Tibial artery (tissue), 4 donors: ENCODE results near the gene COMT.

Experiments
- DNase-seq, 2 donors: peaks; one replicate each; pipeline ENCODE4 v3.0.0-alpha.2; 2019
- H3K27ac ChIP-seq, 2 donors: fragments of 200-600 bp; sonication (generic) in 1 of 2; 1 replicate in 1 of 2; 2 replicates in 1 of 2; pipeline ENCODE4 v1.5.1; 2018 to 2019; ENCODE audit warnings: mild to moderate bottlenecking in 1 of 2
- H3K27me3 ChIP-seq, 2 donors: fragments of 200-600 bp; sonication (generic) in 1 of 2; one replicate each; pipeline versions ENCODE4 v1.5.1 to v1.6.0; 2016 to 2019
- H3K36me3 ChIP-seq, 3 donors: fragments of 200-600 bp; sonication (generic) in 2 of 3; one replicate each; pipeline ENCODE4 v1.5.1; 2016 to 2019; ENCODE audit warnings: mild to moderate bottlenecking in 2 of 3
- H3K4me1 ChIP-seq, 4 donors: fragments of 200-600 bp; sonication (generic) in 2 of 4; 1 replicate in 3 of 4; 2 replicates in 1 of 4; pipeline ENCODE4 v1.5.1; 2016 to 2019
- H3K4me3 ChIP-seq, 2 donors: fragments of 200-600 bp; sonication (generic) in 1 of 2; 1 replicate in 1 of 2; 2 replicates in 1 of 2; pipeline ENCODE4 v1.5.1; 2018 to 2019; ENCODE audit warnings: mild to moderate bottlenecking in 2 of 2
- H3K9me3 ChIP-seq, 3 donors: fragments of 200-600 bp; sonication (generic) in 1 of 3; one replicate each; pipeline ENCODE4 v1.5.1; 2016 to 2019
- intact Hi-C: fragments of 100-400 bp; cut with DNase I; formaldehyde crosslinking; loops from one replicate; pipeline ENCODE4 v1.15.0; 2023; ENCODE audit warnings: low total_unique reads
- TF ChIP-seq, protein P1 (sequence below), 2 experiments: fragments of 200-600 bp in 1 of 2; fragments of 450-650 bp in 1 of 2; IDR thresholded peaks; one replicate each; pipeline ENCODE4 v1.5.1; 2017 to 2019; ENCODE audit warnings: antibody characterized with exemption in 2 of 2, mild to moderate bottlenecking in 1 of 2, moderate library complexity in 1 of 2

COMT gene

DNA sequence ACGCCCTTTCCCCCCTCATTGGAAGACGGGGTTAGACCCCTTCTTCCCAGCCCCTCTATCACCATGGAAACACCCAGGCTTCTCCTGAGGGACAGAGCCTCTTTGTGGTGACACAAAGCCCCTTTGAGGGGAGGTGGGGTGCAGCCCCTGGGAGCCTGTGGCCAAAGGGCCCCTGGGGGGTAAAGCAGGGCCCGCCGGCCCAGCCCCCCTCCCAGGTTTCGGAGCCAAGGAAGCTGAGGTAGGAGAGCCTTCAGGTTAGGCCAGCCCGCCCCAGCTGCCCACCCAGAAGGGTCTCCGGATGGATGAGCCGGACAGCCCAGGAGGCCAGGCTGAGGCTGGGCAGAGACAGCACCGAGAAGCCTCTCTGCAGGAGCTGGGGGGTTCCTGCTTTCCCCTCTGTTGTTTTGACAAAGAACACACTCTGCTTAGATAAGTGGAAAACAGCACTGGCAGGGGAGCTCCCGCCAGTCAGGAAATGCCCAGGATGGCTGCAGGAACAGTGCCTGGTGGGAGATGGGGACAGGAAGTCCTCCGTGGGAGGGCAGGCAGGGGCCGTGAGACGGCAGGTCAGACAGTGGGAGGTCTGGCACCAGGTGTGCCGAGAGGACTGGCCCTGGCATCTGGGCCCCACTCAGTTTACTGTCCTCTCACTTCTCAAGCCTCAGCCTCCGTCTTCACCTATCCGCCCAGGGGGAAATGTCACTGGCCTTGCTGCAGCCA lies 56.8 kb downstream of the COMT start:
- no peak overlapping the region for H3K4me3 ChIP-seq
- no peaks in the 10 kb centered on the region for H3K36me3 ChIP-seq
- TF ChIP-seq, protein P1, sequence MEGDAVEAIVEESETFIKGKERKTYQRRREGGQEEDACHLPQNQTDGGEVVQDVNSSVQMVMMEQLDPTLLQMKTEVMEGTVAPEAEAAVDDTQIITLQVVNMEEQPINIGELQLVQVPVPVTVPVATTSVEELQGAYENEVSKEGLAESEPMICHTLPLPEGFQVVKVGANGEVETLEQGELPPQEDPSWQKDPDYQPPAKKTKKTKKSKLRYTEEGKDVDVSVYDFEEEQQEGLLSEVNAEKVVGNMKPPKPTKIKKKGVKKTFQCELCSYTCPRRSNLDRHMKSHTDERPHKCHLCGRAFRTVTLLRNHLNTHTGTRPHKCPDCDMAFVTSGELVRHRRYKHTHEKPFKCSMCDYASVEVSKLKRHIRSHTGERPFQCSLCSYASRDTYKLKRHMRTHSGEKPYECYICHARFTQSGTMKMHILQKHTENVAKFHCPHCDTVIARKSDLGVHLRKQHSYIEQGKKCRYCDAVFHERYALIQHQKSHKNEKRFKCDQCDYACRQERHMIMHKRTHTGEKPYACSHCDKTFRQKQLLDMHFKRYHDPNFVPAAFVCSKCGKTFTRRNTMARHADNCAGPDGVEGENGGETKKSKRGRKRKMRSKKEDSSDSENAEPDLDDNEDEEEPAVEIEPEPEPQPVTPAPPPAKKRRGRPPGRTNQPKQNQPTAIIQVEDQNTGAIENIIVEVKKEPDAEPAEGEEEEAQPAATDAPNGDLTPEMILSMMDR (IDR thresholded peaks at IDR 0.05): no peak
- H3K27ac ChIP-seq: peak overlapping the region; percentile 5 to 51
- DNase-seq: peak in 1 of 2 donors; percentile 64
- intact Hi-C loops: no loop called here
- H3K27me3 ChIP-seq: no peaks in the 10 kb centered on the region
- H3K4me1 ChIP-seq: peaks cover 8 to 70% (median 59%) of the 10 kb centered on the region in 4 donors
- no peaks in the 10 kb centered on the region for H3K9me3 ChIP-seq

DNA sequence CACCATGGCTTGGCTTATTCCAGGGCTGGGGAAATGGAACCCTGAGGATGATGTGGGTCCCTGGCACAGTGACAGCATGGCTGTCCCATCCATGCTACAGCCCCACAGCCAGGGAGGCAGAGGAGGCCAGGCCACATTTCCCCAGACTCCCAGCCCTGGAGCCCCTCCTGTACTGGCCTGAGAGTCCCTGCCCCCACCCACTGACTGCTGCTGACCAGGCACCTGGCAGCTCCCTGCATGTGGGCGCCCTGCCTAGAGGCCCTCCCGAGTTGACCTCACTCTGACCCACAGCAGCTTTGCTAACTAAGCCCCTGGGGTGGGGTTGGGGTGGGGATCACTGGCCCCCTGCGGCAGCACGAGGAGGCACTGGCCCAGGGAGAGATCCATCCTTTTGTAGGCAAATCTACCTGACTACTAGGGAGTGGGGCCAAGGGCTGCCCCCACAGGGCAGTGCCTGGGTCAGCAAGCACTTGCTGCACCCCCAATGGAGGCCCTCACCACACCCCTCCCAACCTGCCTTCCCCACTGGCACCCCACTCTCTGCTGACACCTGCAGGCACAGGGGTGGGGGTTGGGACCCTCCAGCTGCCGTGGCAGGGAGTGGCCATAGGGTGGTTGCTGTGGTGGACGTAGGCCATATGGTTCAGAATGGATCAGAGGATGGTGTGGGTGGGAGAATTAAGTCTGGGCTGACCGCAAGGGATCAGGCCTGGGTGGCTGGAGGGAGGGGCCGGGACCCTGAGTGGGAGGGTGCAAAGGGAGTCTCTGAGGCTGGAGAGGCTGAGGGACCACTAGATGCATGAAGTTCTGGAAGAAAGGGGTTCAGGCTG lies 57.6 kb downstream of the COMT start:
- Histone ChIP-seq H3K27me3 (no peaks in the 10 kb centered on the region), H3K36me3 (no peaks in the 10 kb centered on the region), H3K27ac (peak overlapping the region; percentile 5 to 51), H3K4me1 (peaks cover 8 to 63% (median 52%) of the 10 kb centered on the region in 4 donors), H3K9me3 (no peaks in the 10 kb centered on the region), H3K4me3 (no peak overlapping the region)
- TF ChIP-seq, protein P1 (IDR thresholded peaks at IDR 0.05): no peak
- intact Hi-C loops: no loop called here
- peak in 1 of 2 donors; percentile 65 for DNase-seq

DNA sequence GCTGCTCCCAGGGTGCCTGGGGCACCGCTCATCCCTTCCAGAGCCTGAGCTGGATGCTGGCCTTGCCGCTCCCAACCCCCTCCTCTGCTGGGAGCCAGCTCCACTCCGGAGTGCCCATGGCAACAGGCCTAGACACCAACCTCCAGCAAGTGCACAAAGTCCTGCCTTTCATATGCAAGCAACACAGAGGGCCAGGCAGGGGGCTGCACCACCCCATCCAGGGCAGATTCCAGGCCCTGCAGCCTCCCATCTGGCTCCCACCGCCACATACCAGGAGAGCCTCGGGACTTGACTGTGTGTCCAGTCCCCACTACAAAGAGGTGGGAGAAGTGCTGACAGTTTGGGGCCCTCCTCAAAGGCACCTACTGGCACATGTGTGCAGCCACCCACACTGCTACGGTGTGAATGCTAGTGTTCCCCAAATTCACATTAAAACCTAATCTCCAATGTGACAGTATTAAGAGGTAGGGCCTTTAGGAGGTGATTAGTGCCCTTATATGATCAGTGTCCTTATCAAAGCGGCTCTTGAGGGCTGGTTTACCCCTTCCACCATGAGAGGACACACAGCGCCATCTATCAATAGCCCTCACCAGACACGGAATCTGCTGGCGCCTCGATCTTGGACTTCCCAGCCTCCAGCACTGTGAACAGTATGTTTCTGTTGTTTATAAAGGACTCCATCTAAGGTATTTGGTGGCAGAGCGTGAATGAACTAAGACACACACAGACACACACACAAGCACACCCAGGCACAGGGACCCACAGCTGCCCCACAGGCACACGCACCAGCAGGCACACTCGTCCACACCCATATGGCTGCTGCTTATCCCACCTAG lies 58.9 kb downstream of the COMT start:
- H3K4me1 ChIP-seq: peaks cover 6 to 54% (median 48%) of the 10 kb centered on the region in 4 donors
- DNase-seq: peak in 1 of 2 donors; percentile 70
- H3K4me3 ChIP-seq: no peak overlapping the region
- H3K9me3 ChIP-seq: no peaks in the 10 kb centered on the region
- H3K27me3 ChIP-seq: no peaks in the 10 kb centered on the region
- intact Hi-C loops: loop anchor here (5.0 kb wide), 1 partner anchor 363 kb away; no protein-coding TSS in a partner anchor
- no peak overlapping the region for H3K27ac ChIP-seq
- H3K36me3 ChIP-seq: no peaks in the 10 kb centered on the region
- TF ChIP-seq, protein P1 (IDR thresholded peaks at IDR 0.05): no peak

DNA sequence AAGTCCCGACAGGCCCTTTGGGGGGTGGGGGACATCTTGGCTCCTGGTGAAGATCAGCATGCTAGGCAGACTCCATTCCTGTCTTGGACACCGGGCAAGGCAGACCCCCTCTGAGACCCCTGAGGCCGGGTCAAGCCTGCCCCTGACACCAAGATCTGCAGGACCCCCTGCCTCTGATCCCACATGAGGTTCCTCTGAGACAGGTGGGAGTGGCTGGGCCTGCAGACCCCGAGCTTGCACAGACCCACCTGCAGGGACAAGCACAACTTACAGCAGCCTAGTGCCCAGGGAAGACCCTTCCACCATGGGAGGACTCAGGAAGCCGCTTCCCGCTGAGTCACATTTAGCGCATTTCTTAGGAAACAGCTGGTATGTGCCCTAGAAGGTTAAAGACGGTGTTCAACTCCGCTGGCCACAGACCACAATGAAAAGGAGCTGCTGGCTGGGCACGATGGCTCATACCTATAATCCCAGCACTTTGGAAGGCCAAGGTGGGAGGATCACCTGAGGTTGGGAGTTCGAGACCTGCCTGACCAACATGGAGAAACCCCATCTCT lies 59.6 kb downstream of the COMT start:
- peak in 1 of 2 donors; percentile 48 for DNase-seq
- Histone ChIP-seq H3K4me3 (no peak overlapping the region), H3K9me3 (no peaks in the 10 kb centered on the region), H3K36me3 (no peaks in the 10 kb centered on the region), H3K4me1 (peaks cover 0 to 47% (median 41%) of the 10 kb centered on the region in 4 donors), H3K27me3 (no peaks in the 10 kb centered on the region), H3K27ac (no peak overlapping the region)
- intact Hi-C loops: loop anchor here (5.0 kb wide), 1 partner anchor 364 kb away; no protein-coding TSS in a partner anchor
- TF ChIP-seq, protein P1 (IDR thresholded peaks at IDR 0.05): no peak

DNA sequence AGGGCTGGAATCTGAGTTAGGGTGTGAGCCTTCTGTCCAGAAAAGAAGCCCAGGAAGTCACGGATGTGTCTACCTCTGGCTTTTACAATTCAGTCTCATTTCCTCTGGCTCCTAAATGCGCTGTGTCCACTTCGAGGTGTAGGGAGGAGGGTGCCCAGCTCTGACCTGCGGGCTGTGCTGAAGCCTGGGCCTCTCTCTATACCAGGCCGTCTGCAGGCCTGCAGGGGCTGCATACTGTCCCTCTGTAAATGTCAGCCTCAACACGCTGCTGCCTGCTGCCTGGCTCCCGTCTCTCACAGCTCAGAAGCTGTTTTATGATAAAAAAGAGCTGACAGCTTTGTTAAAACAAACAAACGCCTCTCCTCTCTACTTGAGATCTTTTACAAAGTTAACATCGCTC lies 60.6 kb downstream of the COMT start:
- no peaks in the 10 kb centered on the region for H3K36me3 ChIP-seq
- intact Hi-C loops: loop anchor here (5.0 kb wide), 1 partner anchor 365 kb away; no protein-coding TSS in a partner anchor
- peaks cover 0 to 38% (median 31%) of the 10 kb centered on the region in 4 donors for H3K4me1 ChIP-seq
- H3K4me3 ChIP-seq: no peak overlapping the region
- peak overlapping the region in 1 of 2 donors; percentile 5 for H3K27ac ChIP-seq
- H3K27me3 ChIP-seq: no peaks in the 10 kb centered on the region
- peak in 1 of 2 donors; percentile 24 for DNase-seq
- TF ChIP-seq, protein P1 (IDR thresholded peaks at IDR 0.05): no peak
- no peaks in the 10 kb centered on the region for H3K9me3 ChIP-seq
